GM23338 (cell line): ENCODE data around the gene RASL10B. TPM values are rescaled to one million over a fixed set of nuclear protein-coding genes. Genes with fewer than 3 reads are reported as not detected.

ENCODE experiments used
- ATAC-seq: fragments of 200-7000 bp; cut with Tn5 transposase; 3 replicates; pipeline ENCODE4 v1.9.1; 2020
- DNase-seq: peaks from one replicate; pipeline ENCODE4 v3.0.0-alpha.2; 2015; ENCODE audit warnings: low spot score
- H2AFZ ChIP-seq: fragments of 200-600 bp; sonication (generic); 2 replicates; pipeline ENCODE4 v1.8.0; 2016; ENCODE audit warnings: antibody characterized with exemption, mild to moderate bottlenecking, moderate library complexity
- H3F3A ChIP-seq: fragments of 200-600 bp; sonication (generic); replicated peaks from 2 replicates; pipeline ENCODE4 v1.8.0; 2017; ENCODE audit warnings: antibody characterized with exemption, mixed run types, low read depth
- H3K27ac ChIP-seq: fragments of 200-600 bp; sonication (generic); 2 replicates; pipeline ENCODE4 v1.6.1; 2016; ENCODE audit warnings: low read depth
- H3K27me3 ChIP-seq: fragments of 200-600 bp; sonication (generic); 2 replicates; pipeline ENCODE4 v1.8.0; 2016; ENCODE audit warnings: mild to moderate bottlenecking, mixed run types, moderate library complexity; ENCODE audit not compliant: insufficient read depth
- H3K36me3 ChIP-seq: fragments of 200-600 bp; sonication (generic); 2 replicates; pipeline ENCODE4 v1.8.0; 2016; ENCODE audit warnings: mild to moderate bottlenecking; ENCODE audit not compliant: insufficient read depth
- H3K4me1 ChIP-seq: fragments of 200-600 bp; sonication (generic); 2 replicates; pipeline ENCODE4 v1.8.0; 2016; ENCODE audit warnings: mild to moderate bottlenecking, moderate library complexity; ENCODE audit not compliant: insufficient read depth
- H3K4me2 ChIP-seq: fragments of 200-600 bp; sonication (generic); 2 replicates; pipeline ENCODE4 v1.7.1; 2017; ENCODE audit warnings: mixed run types
- H3K4me3 ChIP-seq: fragments of 200-600 bp; sonication (generic); 2 replicates; pipeline ENCODE4 v1.6.1; 2016; ENCODE audit warnings: mixed run types
- H3K79me2 ChIP-seq: fragments of 200-600 bp; sonication (generic); replicated peaks from 2 replicates; pipeline ENCODE4 v1.8.0; 2017; ENCODE audit warnings: mild to moderate bottlenecking; ENCODE audit not compliant: insufficient read depth
- H3K9me2 ChIP-seq: fragments of 200-600 bp; sonication (generic); 2 replicates; pipeline ENCODE4 v1.8.0; 2017; ENCODE audit not compliant: insufficient read depth
- H4K20me1 ChIP-seq: fragments of 200-600 bp; sonication (generic); replicated peaks from 2 replicates; pipeline ENCODE4 v1.8.0; 2017; ENCODE audit warnings: mild to moderate bottlenecking; ENCODE audit not compliant: insufficient read depth
- H3K27ac Mint-ChIP-seq: 2 replicates; pipeline ENCODE4 v1.8.0; 2020; ENCODE audit warnings: inconsistent platforms, mild to moderate bottlenecking, moderate library complexity, mixed read lengths
- H3K27me3 Mint-ChIP-seq: 3 replicates; pipeline ENCODE4 v1.8.0; 2022; ENCODE audit warnings: low read depth, mild to moderate bottlenecking, moderate library complexity, mixed read lengths, inconsistent platforms; ENCODE audit not compliant: insufficient read depth, poor library complexity
- H3K36me3 Mint-ChIP-seq: 3 replicates; pipeline ENCODE4 v1.8.0; 2021; ENCODE audit warnings: low read depth, mild to moderate bottlenecking, inconsistent platforms, moderate library complexity, mixed read lengths
- H3K4me1 Mint-ChIP-seq: 3 replicates; pipeline ENCODE4 v1.8.0; 2020; ENCODE audit warnings: mild to moderate bottlenecking, inconsistent platforms, mixed read lengths
- H3K4me3 Mint-ChIP-seq: 3 replicates; pipeline ENCODE4 v1.8.0; 2021; ENCODE audit warnings: moderate library complexity, mild to moderate bottlenecking, inconsistent platforms, mixed read lengths
- H3K9me3 Mint-ChIP-seq: 3 replicates; pipeline ENCODE4 v1.8.0; 2020; ENCODE audit warnings: moderate library complexity, mild to moderate bottlenecking, inconsistent platforms, mixed read lengths
- CREB1 ChIP-seq: fragments of 250-450 bp; sonication (Bioruptor Pico); IDR thresholded peaks from 2 replicates; pipeline ENCODE4 v1.5.0; 2020; ENCODE audit warnings: low read depth, mild to moderate bottlenecking, moderate library complexity
- EZH2 ChIP-seq: fragments of 200-600 bp; sonication (generic); IDR thresholded peaks from one replicate; pipeline ENCODE4 v1.8.0; 2017; ENCODE audit warnings: antibody characterized with exemption, mild to moderate bottlenecking, low read depth; ENCODE audit not compliant: unreplicated experiment
- EZH2phosphoT487 ChIP-seq: fragments of 200-600 bp; sonication (generic); IDR thresholded peaks from one replicate; pipeline ENCODE4 v1.8.1; 2018; ENCODE audit warnings: antibody characterized with exemption; ENCODE audit not compliant: unreplicated experiment
- JUNB ChIP-seq: IDR thresholded peaks from one replicate; pipeline ENCODE4 v1.6.1; 2016; ENCODE audit warnings: antibody characterized with exemption; ENCODE audit not compliant: unreplicated experiment
- NANOG ChIP-seq: IDR thresholded peaks from 2 replicates; pipeline ENCODE4 v1.6.1; 2016; ENCODE audit warnings: antibody characterized with exemption, borderline replicate concordance
- POLR2AphosphoS5 ChIP-seq: IDR thresholded peaks from 2 replicates; pipeline ENCODE4 v1.6.1; 2016; ENCODE audit warnings: antibody characterized with exemption, low read depth
- STAT1 ChIP-seq: IDR thresholded peaks from one replicate; pipeline ENCODE4 v1.6.1; 2016; ENCODE audit warnings: antibody characterized with exemption; ENCODE audit not compliant: unreplicated experiment
- ZNF114 ChIP-seq: fragments of 250-450 bp; sonication (Bioruptor Pico); IDR thresholded peaks from 2 replicates; pipeline ENCODE4 v1.5.0; 2020; ENCODE audit warnings: mild to moderate bottlenecking, moderate library complexity
- ZNF331 ChIP-seq: fragments of 250-450 bp; sonication (Bioruptor Pico); IDR thresholded peaks from 2 replicates; pipeline ENCODE4 v1.5.0; 2020; ENCODE audit warnings: low read depth, mild to moderate bottlenecking, moderate library complexity
- polyA plus RNA-seq: library from polyadenylated mRNA; unstranded; fragments of >200 nt; fragmentation: Nextera tagmentation; extraction: Ambion mirVana; gene quantifications from 2 replicates; pipeline ENCODE4 v1.2.1, GENCODE V29; 2016
- total RNA-seq: library from RNA; depleted of rRNA; stranded (reverse); fragments of >200 nt; shearing (Covaris generic); gene quantifications from 2 replicates; pipeline ENCODE4 v1.2.3, GENCODE V29; 2014
- TF ChIP-seq, protein P1 (sequence below): fragments of 250-450 bp; sonication (Bioruptor Pico); IDR thresholded peaks from 2 replicates; pipeline ENCODE4 v1.5.0; 2020; ENCODE audit warnings: mild to moderate bottlenecking, moderate library complexity
- TF ChIP-seq, protein P2 (sequence below): IDR thresholded peaks from 2 replicates; pipeline ENCODE4 v1.6.1; 2016; ENCODE audit warnings: antibody characterized with exemption
- TF ChIP-seq, protein P3 (sequence below): IDR thresholded peaks from one replicate; pipeline ENCODE4 v1.6.1; 2018; ENCODE audit warnings: antibody characterized with exemption; ENCODE audit not compliant: unreplicated experiment
- TF ChIP-seq, protein P4 (sequence below), 2 experiments: fragments of 200-600 bp in 1 of 2; sonication (generic) in 1 of 2; conservative IDR thresholded peaks; 2 replicates each; pipeline versions ENCODE4 v1.5.1 to v1.6.1; 2016 to 2017; ENCODE audit warnings: antibody characterized with exemption in 2 of 2, low read depth in 2 of 2, mild to moderate bottlenecking in 2 of 2, moderate library complexity in 1 of 2

Gene RASL10B
- total and polyA plus RNA-seq, 2 experiments from 2014 or later, result 7.1 to 26.2 TPM

DNA sequence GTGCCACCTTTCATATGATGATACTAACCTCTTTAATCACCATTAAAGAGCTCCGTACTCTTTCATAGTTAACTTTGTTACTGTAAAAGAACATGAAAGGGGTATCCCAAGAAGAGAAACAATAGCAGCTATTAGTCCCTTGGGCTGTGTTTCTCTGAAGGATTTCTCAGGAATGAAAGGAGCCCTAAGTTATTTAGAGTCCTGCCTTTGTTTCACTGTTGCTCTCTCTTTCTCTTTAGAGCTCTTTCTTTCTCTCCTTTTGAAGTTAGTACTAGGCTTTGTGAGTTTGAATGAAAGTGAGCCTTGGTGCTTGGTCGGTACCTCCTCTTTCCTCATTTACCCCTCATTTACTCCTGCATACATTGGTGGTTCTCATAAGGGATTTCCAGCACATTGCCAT is 20.5 kb upstream of the RASL10B start:
- no peak overlapping the region for H3K27ac ChIP-seq
- no peaks in the 10 kb centered on the region for H3K9me3 Mint-ChIP-seq
- H3K4me2 ChIP-seq, result no peak overlapping the region
- no peaks in the 10 kb centered on the region for H3K27me3 ChIP-seq
- H3K79me2 ChIP-seq, result no peaks in the 10 kb centered on the region
- TF ChIP-seq STAT1 (no peak), JUNB (no peak), POLR2AphosphoS5 (no peak), ZNF331 (no peak), NANOG (no peak), EZH2phosphoT487 (no peak), ZNF114 (CRISPR knock-in tag) (no peak), EZH2 (no peak), CREB1 (CRISPR knock-in tag) (no peak)
- TF ChIP-seq, protein P1, sequence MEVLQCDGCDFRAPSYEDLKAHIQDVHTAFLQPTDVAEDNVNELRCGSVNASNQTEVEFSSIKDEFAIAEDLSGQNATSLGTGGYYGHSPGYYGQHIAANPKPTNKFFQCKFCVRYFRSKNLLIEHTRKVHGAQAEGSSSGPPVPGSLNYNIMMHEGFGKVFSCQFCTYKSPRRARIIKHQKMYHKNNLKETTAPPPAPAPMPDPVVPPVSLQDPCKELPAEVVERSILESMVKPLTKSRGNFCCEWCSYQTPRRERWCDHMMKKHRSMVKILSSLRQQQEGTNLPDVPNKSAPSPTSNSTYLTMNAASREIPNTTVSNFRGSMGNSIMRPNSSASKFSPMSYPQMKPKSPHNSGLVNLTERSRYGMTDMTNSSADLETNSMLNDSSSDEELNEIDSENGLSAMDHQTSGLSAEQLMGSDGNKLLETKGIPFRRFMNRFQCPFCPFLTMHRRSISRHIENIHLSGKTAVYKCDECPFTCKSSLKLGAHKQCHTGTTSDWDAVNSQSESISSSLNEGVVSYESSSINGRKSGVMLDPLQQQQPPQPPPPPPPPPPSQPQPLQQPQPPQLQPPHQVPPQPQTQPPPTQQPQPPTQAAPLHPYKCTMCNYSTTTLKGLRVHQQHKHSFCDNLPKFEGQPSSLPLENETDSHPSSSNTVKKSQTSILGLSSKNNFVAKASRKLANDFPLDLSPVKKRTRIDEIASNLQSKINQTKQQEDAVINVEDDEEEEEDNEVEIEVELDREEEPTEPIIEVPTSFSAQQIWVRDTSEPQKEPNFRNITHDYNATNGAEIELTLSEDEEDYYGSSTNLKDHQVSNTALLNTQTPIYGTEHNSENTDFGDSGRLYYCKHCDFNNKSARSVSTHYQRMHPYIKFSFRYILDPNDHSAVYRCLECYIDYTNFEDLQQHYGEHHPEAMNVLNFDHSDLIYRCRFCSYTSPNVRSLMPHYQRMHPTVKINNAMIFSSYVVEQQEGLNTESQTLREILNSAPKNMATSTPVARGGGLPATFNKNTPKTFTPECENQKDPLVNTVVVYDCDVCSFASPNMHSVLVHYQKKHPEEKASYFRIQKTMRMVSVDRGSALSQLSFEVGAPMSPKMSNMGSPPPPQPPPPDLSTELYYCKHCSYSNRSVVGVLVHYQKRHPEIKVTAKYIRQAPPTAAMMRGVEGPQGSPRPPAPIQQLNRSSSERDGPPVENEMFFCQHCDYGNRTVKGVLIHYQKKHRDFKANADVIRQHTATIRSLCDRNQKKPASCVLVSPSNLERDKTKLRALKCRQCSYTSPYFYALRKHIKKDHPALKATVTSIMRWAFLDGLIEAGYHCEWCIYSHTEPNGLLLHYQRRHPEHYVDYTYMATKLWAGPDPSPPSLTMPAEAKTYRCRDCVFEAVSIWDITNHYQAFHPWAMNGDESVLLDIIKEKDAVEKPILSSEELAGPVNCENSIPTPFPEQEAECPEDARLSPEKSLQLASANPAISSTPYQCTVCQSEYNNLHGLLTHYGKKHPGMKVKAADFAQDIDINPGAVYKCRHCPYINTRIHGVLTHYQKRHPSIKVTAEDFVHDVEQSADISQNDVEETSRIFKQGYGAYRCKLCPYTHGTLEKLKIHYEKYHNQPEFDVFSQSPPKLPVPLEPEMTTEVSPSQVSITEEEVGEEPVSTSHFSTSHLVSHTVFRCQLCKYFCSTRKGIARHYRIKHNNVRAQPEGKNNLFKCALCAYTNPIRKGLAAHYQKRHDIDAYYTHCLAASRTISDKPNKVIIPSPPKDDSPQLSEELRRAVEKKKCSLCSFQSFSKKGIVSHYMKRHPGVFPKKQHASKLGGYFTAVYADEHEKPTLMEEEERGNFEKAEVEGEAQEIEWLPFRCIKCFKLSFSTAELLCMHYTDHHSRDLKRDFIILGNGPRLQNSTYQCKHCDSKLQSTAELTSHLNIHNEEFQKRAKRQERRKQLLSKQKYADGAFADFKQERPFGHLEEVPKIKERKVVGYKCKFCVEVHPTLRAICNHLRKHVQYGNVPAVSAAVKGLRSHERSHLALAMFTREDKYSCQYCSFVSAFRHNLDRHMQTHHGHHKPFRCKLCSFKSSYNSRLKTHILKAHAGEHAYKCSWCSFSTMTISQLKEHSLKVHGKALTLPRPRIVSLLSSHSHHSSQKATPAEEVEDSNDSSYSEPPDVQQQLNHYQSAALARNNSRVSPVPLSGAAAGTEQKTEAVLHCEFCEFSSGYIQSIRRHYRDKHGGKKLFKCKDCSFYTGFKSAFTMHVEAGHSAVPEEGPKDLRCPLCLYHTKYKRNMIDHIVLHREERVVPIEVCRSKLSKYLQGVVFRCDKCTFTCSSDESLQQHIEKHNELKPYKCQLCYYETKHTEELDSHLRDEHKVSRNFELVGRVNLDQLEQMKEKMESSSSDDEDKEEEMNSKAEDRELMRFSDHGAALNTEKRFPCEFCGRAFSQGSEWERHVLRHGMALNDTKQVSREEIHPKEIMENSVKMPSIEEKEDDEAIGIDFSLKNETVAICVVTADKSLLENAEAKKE (CRISPR knock-in tag), result no peak
- TF ChIP-seq, protein P2, sequence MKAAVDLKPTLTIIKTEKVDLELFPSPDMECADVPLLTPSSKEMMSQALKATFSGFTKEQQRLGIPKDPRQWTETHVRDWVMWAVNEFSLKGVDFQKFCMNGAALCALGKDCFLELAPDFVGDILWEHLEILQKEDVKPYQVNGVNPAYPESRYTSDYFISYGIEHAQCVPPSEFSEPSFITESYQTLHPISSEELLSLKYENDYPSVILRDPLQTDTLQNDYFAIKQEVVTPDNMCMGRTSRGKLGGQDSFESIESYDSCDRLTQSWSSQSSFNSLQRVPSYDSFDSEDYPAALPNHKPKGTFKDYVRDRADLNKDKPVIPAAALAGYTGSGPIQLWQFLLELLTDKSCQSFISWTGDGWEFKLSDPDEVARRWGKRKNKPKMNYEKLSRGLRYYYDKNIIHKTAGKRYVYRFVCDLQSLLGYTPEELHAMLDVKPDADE, result no peak
- TF ChIP-seq, protein P3, sequence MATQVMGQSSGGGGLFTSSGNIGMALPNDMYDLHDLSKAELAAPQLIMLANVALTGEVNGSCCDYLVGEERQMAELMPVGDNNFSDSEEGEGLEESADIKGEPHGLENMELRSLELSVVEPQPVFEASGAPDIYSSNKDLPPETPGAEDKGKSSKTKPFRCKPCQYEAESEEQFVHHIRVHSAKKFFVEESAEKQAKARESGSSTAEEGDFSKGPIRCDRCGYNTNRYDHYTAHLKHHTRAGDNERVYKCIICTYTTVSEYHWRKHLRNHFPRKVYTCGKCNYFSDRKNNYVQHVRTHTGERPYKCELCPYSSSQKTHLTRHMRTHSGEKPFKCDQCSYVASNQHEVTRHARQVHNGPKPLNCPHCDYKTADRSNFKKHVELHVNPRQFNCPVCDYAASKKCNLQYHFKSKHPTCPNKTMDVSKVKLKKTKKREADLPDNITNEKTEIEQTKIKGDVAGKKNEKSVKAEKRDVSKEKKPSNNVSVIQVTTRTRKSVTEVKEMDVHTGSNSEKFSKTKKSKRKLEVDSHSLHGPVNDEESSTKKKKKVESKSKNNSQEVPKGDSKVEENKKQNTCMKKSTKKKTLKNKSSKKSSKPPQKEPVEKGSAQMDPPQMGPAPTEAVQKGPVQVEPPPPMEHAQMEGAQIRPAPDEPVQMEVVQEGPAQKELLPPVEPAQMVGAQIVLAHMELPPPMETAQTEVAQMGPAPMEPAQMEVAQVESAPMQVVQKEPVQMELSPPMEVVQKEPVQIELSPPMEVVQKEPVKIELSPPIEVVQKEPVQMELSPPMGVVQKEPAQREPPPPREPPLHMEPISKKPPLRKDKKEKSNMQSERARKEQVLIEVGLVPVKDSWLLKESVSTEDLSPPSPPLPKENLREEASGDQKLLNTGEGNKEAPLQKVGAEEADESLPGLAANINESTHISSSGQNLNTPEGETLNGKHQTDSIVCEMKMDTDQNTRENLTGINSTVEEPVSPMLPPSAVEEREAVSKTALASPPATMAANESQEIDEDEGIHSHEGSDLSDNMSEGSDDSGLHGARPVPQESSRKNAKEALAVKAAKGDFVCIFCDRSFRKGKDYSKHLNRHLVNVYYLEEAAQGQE, result no peak
- TF ChIP-seq, protein P4, sequence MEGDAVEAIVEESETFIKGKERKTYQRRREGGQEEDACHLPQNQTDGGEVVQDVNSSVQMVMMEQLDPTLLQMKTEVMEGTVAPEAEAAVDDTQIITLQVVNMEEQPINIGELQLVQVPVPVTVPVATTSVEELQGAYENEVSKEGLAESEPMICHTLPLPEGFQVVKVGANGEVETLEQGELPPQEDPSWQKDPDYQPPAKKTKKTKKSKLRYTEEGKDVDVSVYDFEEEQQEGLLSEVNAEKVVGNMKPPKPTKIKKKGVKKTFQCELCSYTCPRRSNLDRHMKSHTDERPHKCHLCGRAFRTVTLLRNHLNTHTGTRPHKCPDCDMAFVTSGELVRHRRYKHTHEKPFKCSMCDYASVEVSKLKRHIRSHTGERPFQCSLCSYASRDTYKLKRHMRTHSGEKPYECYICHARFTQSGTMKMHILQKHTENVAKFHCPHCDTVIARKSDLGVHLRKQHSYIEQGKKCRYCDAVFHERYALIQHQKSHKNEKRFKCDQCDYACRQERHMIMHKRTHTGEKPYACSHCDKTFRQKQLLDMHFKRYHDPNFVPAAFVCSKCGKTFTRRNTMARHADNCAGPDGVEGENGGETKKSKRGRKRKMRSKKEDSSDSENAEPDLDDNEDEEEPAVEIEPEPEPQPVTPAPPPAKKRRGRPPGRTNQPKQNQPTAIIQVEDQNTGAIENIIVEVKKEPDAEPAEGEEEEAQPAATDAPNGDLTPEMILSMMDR (conservative IDR thresholded peaks at IDR 0.05; ENCODE audit: low read depth in 2 of 2), result no peak
- DNase-seq (no peak), ATAC-seq (peak; percentile 62)
- H3K36me3 ChIP-seq, result peaks cover 10% of the 10 kb centered on the region
- no peaks in the 10 kb centered on the region for H3K4me1 Mint-ChIP-seq
- no peaks in the 10 kb centered on the region for H3K9me2 ChIP-seq
- H3K4me1 ChIP-seq, result no peaks in the 10 kb centered on the region
- H3K36me3 Mint-ChIP-seq, result peaks cover 20% of the 10 kb centered on the region
- H3K4me3 ChIP-seq, result no peak overlapping the region
- no peak overlapping the region for H2AFZ ChIP-seq
- no peak overlapping the region for H3K27ac Mint-ChIP-seq
- no peaks in the 10 kb centered on the region for H3F3A ChIP-seq
- H4K20me1 ChIP-seq, result peaks cover 10% of the 10 kb centered on the region
- H3K4me3 Mint-ChIP-seq, result no peak overlapping the region
- peaks cover 3% of the 10 kb centered on the region for H3K27me3 Mint-ChIP-seq
